ENCODE results near the gene MRPL10.

Gene MRPL10

GRCh38 chr17:47831003-47831933 is at the start of gene MRPL10, which contains the start of gene LRRC46:
MRPL10 (minus strand) TSS chr17:47831541; CDS start chr17:47831511, 30 bp downstream.
LRRC46 (plus strand) TSS chr17:47831670; CDS start chr17:47831990, 320 bp downstream.
- Mint-ChIP-seq H3K4me1 (peaks cover 18 to 27% of the 10 kb centered on the region in 2 donors), H3K27me3 (no peaks in the 10 kb centered on the region), H3K4me3 (peak within 1 kb of the TSS; percentile 89 to 96), H3K9me3 (no peaks in the 10 kb centered on the region), H3K27ac (peak within 1 kb of the TSS; percentile 95), H3K36me3 (peaks cover 20 to 33% of the 10 kb centered on the region in 2 donors)
- peak; percentile 89 for DNase-seq
- peak; percentile 92 to 95 for ATAC-seq (replicated peaks)

DNA sequence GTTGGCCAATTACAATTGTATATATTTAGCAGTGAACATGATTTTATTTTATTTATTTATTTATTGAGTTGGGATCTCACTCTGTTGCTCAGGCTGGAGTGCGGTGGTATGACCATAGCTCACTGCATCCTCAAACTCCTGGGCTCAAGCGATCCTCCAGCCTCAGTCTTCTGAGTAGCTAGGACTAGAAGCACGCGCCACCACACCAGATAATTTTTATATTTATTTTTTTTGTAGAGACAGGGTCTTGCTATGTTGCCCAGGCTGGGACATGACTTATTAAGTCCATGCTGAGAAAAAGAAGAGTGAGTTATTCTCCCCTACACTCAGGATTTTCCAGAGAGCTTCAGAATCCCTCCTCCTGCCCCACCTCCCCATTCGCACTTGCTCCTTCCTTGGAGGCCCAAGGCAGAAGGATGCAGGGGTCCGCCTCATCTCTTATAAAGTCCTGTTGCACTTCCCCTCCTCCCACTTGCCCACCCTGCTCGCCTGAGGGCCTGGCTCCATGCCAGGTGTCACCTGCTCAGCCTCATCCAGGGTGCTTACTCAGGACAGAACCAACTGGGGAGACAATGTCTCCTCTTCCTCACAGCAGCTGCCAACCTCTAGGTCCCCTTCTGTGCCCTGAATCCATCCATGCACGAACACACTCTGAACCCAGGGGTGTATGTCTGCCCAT is 48.6 kb upstream of the MRPL10 start:
- no peaks in the 10 kb centered on the region for H3K9me3 Mint-ChIP-seq
- no peak overlapping the region for H3K4me3 Mint-ChIP-seq
- peaks cover 0 to 2% of the 10 kb centered on the region in 2 donors for H3K36me3 Mint-ChIP-seq
- DNase-seq (no peak), ATAC-seq (replicated peaks) (no peak)
- H3K4me1 Mint-ChIP-seq, result no peaks in the 10 kb centered on the region
- peaks cover 28 to 37% of the 10 kb centered on the region in 2 donors for H3K27me3 Mint-ChIP-seq
- no peak overlapping the region for H3K27ac Mint-ChIP-seq

GRCh38 chr17:47879028-47879585 is 47.8 kb upstream of the MRPL10 start:
- H3K4me1 Mint-ChIP-seq, result peaks cover 0 to 2% of the 10 kb centered on the region in 2 donors
- H3K27ac Mint-ChIP-seq, result no peak overlapping the region
- H3K27me3 Mint-ChIP-seq, result peaks cover 36 to 45% of the 10 kb centered on the region in 2 donors
- DNase-seq (no peak), ATAC-seq (replicated peaks) (no peak)
- H3K9me3 Mint-ChIP-seq, result no peaks in the 10 kb centered on the region
- H3K36me3 Mint-ChIP-seq, result peaks cover 0 to 2% of the 10 kb centered on the region in 2 donors
- H3K4me3 Mint-ChIP-seq, result no peak overlapping the region

GRCh38 chr17:47878203-47879027 is 47.1 kb upstream of the MRPL10 start:
- no peak overlapping the region for H3K4me3 Mint-ChIP-seq
- peaks cover 40 to 49% of the 10 kb centered on the region in 2 donors for H3K27me3 Mint-ChIP-seq
- ATAC-seq (replicated peaks) (no peak), DNase-seq (no peak)
- no peaks in the 10 kb centered on the region for H3K9me3 Mint-ChIP-seq
- peaks cover 0 to 2% of the 10 kb centered on the region in 2 donors for H3K36me3 Mint-ChIP-seq
- H3K27ac Mint-ChIP-seq, result no peak overlapping the region
- H3K4me1 Mint-ChIP-seq, result peaks cover 0 to 6% of the 10 kb centered on the region in 2 donors

GRCh38 chr17:47877368-47878034 is 46.2 kb upstream of the MRPL10 start:
- H3K27me3 Mint-ChIP-seq, result peaks cover 38 to 54% of the 10 kb centered on the region in 2 donors
- H3K36me3 Mint-ChIP-seq, result peaks cover 0 to 2% of the 10 kb centered on the region in 2 donors
- no peak overlapping the region for H3K4me3 Mint-ChIP-seq

GRCh38 chr17:47875011-47875985 is 44.0 kb upstream of the MRPL10 start:
- H3K27ac Mint-ChIP-seq, result no peak overlapping the region
- peaks cover 45 to 75% of the 10 kb centered on the region in 2 donors for H3K27me3 Mint-ChIP-seq
- H3K36me3 Mint-ChIP-seq, result peaks cover 0 to 2% of the 10 kb centered on the region in 2 donors
- ATAC-seq (replicated peaks) (no peak), DNase-seq (no peak)
- no peaks in the 10 kb centered on the region for H3K9me3 Mint-ChIP-seq
- H3K4me1 Mint-ChIP-seq, result peaks cover 3 to 20% of the 10 kb centered on the region in 2 donors
- H3K4me3 Mint-ChIP-seq, result no peak overlapping the region

More at GRCh38 chr17:47877368-47878034, 46.2 kb upstream of the MRPL10 start:
- no peak for ATAC-seq (replicated peaks)
- Mint-ChIP-seq H3K27ac (no peak overlapping the region), H3K4me1 (peaks cover 0 to 10% of the 10 kb centered on the region in 2 donors), H3K9me3 (no peaks in the 10 kb centered on the region)
- DNase-seq, result no peak

DNA sequence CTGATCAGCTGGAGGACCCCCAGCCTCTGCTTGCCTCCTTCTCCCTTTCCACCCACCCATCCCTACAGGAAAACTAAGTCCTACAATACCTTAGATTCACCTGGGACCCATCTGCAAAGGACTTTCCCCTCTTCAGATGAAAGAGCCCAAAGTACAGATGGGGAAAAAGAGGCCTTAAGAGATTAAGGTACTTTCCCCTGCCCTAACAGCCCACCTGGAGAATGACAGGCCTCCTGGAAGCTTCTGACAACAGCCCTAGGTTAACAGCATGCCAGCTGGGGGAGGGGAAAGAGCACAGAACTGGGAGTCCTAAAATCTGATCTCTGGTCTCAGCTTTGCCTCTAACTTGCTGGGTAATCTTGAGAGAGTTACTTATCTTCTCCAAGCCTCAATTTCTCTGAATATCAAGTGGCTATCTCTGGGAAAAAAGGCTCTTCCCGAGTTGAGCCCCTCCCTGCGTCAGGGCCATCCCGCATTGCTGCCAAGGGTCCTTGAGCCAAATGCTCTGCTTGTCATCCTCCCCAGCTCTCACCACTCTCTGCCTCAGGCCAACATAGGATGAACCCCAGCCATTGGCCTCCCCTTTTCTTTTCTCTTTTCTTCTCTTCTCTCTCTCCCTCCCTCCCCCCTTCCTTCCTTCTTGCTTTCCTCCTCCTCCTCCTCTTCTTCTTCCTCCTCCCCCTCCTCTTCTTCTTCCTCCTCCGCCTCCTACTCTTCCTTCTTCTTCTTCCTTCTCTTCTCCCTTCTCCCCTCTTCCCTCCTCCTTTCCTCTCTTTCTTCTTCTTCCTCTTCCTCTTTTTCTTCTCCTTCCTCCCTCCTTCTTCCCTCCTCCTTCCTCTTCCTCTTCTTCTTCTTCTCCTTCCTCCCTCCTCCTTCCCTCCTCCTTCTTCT is 42.1 kb upstream of the MRPL10 start:
- no peak overlapping the region for H3K4me3 Mint-ChIP-seq
- ATAC-seq (replicated peaks), result no peak
- H3K4me1 Mint-ChIP-seq, result peaks cover 3 to 20% of the 10 kb centered on the region in 2 donors
- no peaks in the 10 kb centered on the region for H3K9me3 Mint-ChIP-seq
- DNase-seq, result no peak
- peaks cover 53 to 72% of the 10 kb centered on the region in 2 donors for H3K27me3 Mint-ChIP-seq
- H3K27ac Mint-ChIP-seq, result no peak overlapping the region
- H3K36me3 Mint-ChIP-seq, result peaks cover 0 to 2% of the 10 kb centered on the region in 2 donors

DNA sequence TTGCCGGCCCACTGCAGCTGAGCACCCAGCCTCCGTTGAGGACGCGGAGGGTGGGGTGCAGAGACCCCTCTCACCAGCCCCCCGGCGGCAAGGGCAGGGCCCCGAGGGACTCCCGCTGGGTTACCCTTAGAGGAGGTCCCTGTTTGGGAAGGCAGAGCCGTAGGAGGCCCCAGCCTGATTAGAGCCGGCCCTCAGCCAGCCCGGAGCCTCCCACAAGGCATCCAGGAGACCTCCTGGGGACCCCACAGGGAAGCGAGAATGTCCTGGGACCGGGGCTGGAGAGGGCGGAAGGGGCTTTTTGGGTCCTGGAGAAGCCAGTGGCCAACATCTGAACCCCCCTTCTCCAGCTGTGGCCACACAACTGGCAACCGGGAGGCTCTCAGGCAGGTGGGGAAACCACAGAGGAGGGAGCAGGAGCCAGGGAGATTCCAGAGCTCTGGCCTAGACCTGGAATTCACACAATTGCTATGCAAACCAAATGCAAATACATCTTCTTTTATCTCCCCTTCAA is 41.4 kb upstream of the MRPL10 start:
- H3K4me1 Mint-ChIP-seq, result peaks cover 3 to 20% of the 10 kb centered on the region in 2 donors
- ATAC-seq (replicated peaks) (no peak), DNase-seq (no peak)
- no peaks in the 10 kb centered on the region for H3K36me3 Mint-ChIP-seq
- no peak overlapping the region for H3K4me3 Mint-ChIP-seq
- no peaks in the 10 kb centered on the region for H3K9me3 Mint-ChIP-seq
- H3K27me3 Mint-ChIP-seq, result peaks cover 55 to 72% of the 10 kb centered on the region in 2 donors
- no peak overlapping the region for H3K27ac Mint-ChIP-seq

- peak; percentile 23 to 29 for ATAC-seq (replicated peaks)
- Mint-ChIP-seq H3K9me3 (no peaks in the 10 kb centered on the region), H3K4me3 (no peak overlapping the region), H3K27me3 (peaks cover 52 to 68% of the 10 kb centered on the region in 2 donors), H3K4me1 (peaks cover 3 to 20% of the 10 kb centered on the region in 2 donors), H3K36me3 (no peaks in the 10 kb centered on the region), H3K27ac (no peak overlapping the region)
- DNase-seq, result no peak
Observed at GRCh38 chr17:47872019-47872650, 40.8 kb upstream of the MRPL10 start.

- Mint-ChIP-seq H3K36me3 (no peaks in the 10 kb centered on the region), H3K27ac (no peak overlapping the region), H3K27me3 (peaks cover 60 to 75% of the 10 kb centered on the region in 2 donors), H3K4me1 (peaks cover 3 to 20% of the 10 kb centered on the region in 2 donors), H3K9me3 (no peaks in the 10 kb centered on the region), H3K4me3 (no peak overlapping the region)
- ATAC-seq (replicated peaks) (no peak), DNase-seq (no peak)
Observed at GRCh38 chr17:47871048-47871447, 39.7 kb upstream of the MRPL10 start.

DNA sequence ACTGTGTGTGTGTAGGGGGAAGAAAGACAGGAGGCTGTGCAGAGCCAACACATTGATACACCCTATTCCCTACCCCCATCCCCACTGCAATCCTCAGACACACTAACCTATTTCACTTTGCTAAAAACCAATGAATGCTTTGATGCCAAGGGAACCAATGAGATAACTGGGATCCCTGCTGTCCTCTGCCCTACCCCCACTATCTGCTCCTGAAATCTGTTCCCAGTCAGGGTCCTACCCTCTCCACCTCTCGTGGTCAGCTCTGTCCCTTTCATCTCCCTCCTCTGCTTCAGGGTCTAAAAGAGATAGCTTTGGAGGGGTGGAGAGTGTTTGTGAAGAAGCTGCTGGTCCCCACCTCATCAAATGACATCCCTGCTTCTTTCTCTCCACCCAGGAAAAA is 38.7 kb upstream of the MRPL10 start:
- peaks cover 56 to 71% of the 10 kb centered on the region in 2 donors for H3K27me3 Mint-ChIP-seq
- DNase-seq (no peak), ATAC-seq (replicated peaks) (no peak)
- peaks cover 3 to 20% of the 10 kb centered on the region in 2 donors for H3K4me1 Mint-ChIP-seq
- H3K9me3 Mint-ChIP-seq, result no peaks in the 10 kb centered on the region
- no peaks in the 10 kb centered on the region for H3K36me3 Mint-ChIP-seq
- no peak overlapping the region for H3K27ac Mint-ChIP-seq
- no peak overlapping the region for H3K4me3 Mint-ChIP-seq

All from stimulated activated naive B cell treated with anti-CD40 and anti-IgM and Interleukin-4, amounts not matched to agents 10 μg/mL and 1 μg/mL and 100 μg/mL, for 72 hours (primary cell).